H1 (cell line): ENCODE measurements around the gene RNF215. TPM values are rescaled to one million over a fixed set of nuclear protein-coding genes. Genes with fewer than 3 reads are reported as not detected.

Experiments used
- ATF2 ChIP-seq: IDR thresholded peaks from 2 replicates; pipeline ENCODE4 v1.6.1; 2012; ENCODE audit warnings: low read length, inconsistent platforms
- E2F6 ChIP-seq: IDR thresholded peaks from 2 replicates; pipeline ENCODE4 v1.6.1; 2012; ENCODE audit warnings: inconsistent platforms
- GTF2F1 ChIP-seq: IDR thresholded peaks from 2 replicates; pipeline ENCODE4 v1.6.1; 2012; ENCODE audit warnings: low read depth, low read length, improper control_type of control experiment, borderline replicate concordance
- HDAC2 ChIP-seq, 2 experiments: fragments of 300-600 bp in 1 of 2; sonication (generic) in 1 of 2; IDR thresholded peaks; 2 replicates each; pipeline ENCODE4 v1.6.1; 2011 to 2012; ENCODE audit warnings: low read depth in 2 of 2, low read length in 2 of 2, mild to moderate bottlenecking in 2 of 2, moderate library complexity in 2 of 2, borderline replicate concordance in 1 of 2, inconsistent platforms in 1 of 2
- RAD21 ChIP-seq, 2 experiments: IDR thresholded peaks in 1 of 2; conservative IDR thresholded peaks in 1 of 2; 2 replicates each; pipeline ENCODE4 v1.6.1; 2011; ENCODE audit warnings: low read depth in 2 of 2, low read length in 2 of 2, improper control_type of control experiment in 1 of 2, inconsistent platforms in 1 of 2, mild to moderate bottlenecking in 1 of 2, moderate library complexity in 1 of 2
- USF2 ChIP-seq: IDR thresholded peaks from 2 replicates; pipeline ENCODE4 v1.6.1; 2011; ENCODE audit warnings: low read length, improper control_type of control experiment
- ZNF274 ChIP-seq: IDR thresholded peaks from 2 replicates; pipeline ENCODE4 v1.7.0; 2012; ENCODE audit warnings: low read length, borderline replicate concordance; ENCODE audit errors: extremely low read depth
- polyA plus RNA-seq, 7 experiments: library from polyadenylated mRNA; depleted of rRNA in 3 of 7; stranded (reverse) in 5 of 7; unstranded in 2 of 7; fragments of >200 nt in 5 of 7; fragments of 200-250 nt in 2 of 7; gene quantifications; 1 replicate in 5 of 7; 2 replicates in 1 of 7; 4 replicates in 1 of 7; pipeline versions ENCODE4 v1.2.1 to v1.2.3, GENCODE V29; 2011 to 2013; ENCODE audit warnings: missing spikeins in 2 of 7, mixed read lengths in 2 of 7
- total RNA-seq: library from RNA; stranded (reverse); fragmentation: NEBNext Ultra II Directional; extraction: Animal tissue kit (Norgen Biotek cat#: 25700); gene quantifications from 2 replicates; pipeline ENCODE4 v1.2.1, GENCODE V29; 2021

The RNF215 gene
- total and polyA plus RNA-seq, 2 of the 8 experiments (the other 6 are each of a cell fraction or from before 2014, with no cell fraction given) = 13.1 to 19.0 TPM

GRCh38 chr22:30425327-30425615 lies 38.1 kb upstream of the RNF215 start (continued):
- TF ChIP-seq RAD21 (IDR thresholded peaks at IDR 0.05 in 1 of 2, conservative IDR thresholded peaks at IDR 0.05 in 1 of 2; ENCODE audit: low read depth in 2 of 2, low read length in 2 of 2) (no peak), USF2 (no peak), ATF2 (no peak), ZNF274 (no peak), HDAC2 (IDR thresholded peaks at IDR 0.05; ENCODE audit: borderline replicate concordance in 1 of 2, low read depth in 2 of 2, low read length in 2 of 2) (no peak), GTF2F1 (no peak), E2F6 (no peak)
